Thoracic aorta (tissue), 2 donors: ENCODE results near the gene FAM229A. TPM values are rescaled to one million over a fixed set of nuclear protein-coding genes. Genes with fewer than 3 reads are reported as not detected.
"Not testable (repeated sequence)": the region's sequence is repeated elsewhere in the genome, so short reads cannot be mapped to it uniquely, and the experiment has no call there.

ENCODE experiments used
- ATAC-seq: fragments of 150-250 bp; one replicate; pipeline ENCODE4 v1.8.0; 2017; ENCODE audit warnings: low read depth; ENCODE audit not compliant: insufficient number of reproducible peaks, low FRiP score
- DNase-seq: peaks from one replicate; pipeline ENCODE4 v3.0.0-alpha.2; 2020; ENCODE audit warnings: low spot score
- H3K27ac ChIP-seq, 2 donors: fragments of 200-600 bp; sonication (generic); 1 replicate in 1 of 2; 2 replicates in 1 of 2; pipeline ENCODE4 v1.5.1; 2016; ENCODE audit warnings: mild to moderate bottlenecking in 2 of 2, moderate library complexity in 2 of 2
- H3K27me3 ChIP-seq: fragments of 200-600 bp; sonication (generic); replicated peaks from 2 replicates; pipeline ENCODE4 v1.6.0; 2016; ENCODE audit warnings: mild to moderate bottlenecking; ENCODE audit not compliant: insufficient read depth
- H3K36me3 ChIP-seq: fragments of 200-600 bp; sonication (generic); one replicate; pipeline ENCODE4 v1.5.1; 2016
- H3K4me1 ChIP-seq, 2 donors: fragments of 200-600 bp; sonication (generic); 1 replicate in 1 of 2; 2 replicates in 1 of 2; pipeline versions ENCODE4 v1.5.1 to v1.6.0; 2016; ENCODE audit warnings: low read depth in 2 of 2, mild to moderate bottlenecking in 1 of 2; ENCODE audit not compliant: control insufficient read depth in 1 of 2
- H3K4me3 ChIP-seq: fragments of 200-600 bp; sonication (generic); 2 replicates; pipeline ENCODE4 v1.5.1; 2016; ENCODE audit warnings: mild to moderate bottlenecking
- H3K9me3 ChIP-seq: fragments of 200-600 bp; sonication (generic); 2 replicates; pipeline ENCODE4 v1.5.1; 2016
- total RNA-seq, 2 donors: library from RNA; depleted of rRNA; stranded (reverse); fragments of >200 nt; gene quantifications; one replicate each; pipeline versions ENCODE4 v1.1.0 to v1.2.3, GENCODE V29; 2016
- TF ChIP-seq, protein P1 (sequence below): fragments of 200-600 bp; sonication (generic); IDR thresholded peaks from one replicate; pipeline ENCODE4 v1.5.1; 2019; ENCODE audit warnings: antibody characterized with exemption

Gene FAM229A
- total RNA-seq, 2 donors from 2014 or later = 11.8 to 12.0 TPM

DNA sequence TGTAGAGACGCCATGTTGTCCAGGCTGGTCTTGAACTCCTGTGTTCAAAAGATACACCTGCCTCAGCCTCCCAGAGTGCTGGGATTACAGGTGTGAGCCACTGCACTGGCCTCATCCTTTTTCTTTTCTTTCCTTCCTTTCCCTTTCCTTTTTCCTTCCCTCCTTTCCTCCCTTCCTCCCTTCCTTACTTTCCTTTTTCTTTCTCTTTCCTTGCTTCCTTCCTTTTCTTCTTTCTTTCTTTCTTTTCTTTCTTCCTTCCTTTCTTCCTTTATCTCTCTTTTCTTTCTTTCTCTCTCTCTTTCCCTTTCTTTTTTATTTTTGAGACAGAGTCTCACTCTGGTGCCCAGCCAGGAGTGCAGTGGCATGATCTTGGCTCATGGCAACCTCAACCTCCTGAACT lies 5.8 kb downstream of the FAM229A start:
- no peak for ATAC-seq
- H3K4me3 ChIP-seq = no peak overlapping the region

DNA sequence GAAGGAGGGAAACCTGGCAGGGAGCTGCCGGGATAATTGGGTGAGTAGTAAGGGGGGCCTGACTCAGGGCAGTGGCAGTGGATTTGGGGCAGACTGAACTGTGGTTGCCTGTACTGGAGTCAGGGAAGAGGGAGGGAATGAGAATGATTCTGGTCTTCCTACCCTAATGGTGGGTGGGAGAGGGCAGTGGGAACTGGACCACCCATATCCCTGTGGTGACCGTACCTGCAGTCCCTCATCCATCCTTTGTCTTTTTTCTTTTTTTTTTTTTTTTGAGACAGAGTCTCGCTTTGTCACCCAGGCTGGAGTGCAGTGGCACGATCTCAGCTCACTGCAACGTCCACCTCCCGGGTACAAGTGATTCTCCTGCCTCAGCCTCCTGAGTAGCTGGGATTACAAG lies 6.5 kb downstream of the FAM229A start:
- not testable (repeated sequence) for H3K9me3 ChIP-seq, DNase-seq, H3K36me3 ChIP-seq, H3K4me3 ChIP-seq, H3K27me3 ChIP-seq, ATAC-seq, H3K27ac ChIP-seq
- H3K4me1 ChIP-seq = peaks cover 13 to 28% of the 10 kb centered on the region in 2 donors

More for the DNA sequence above, 5.8 kb downstream of the FAM229A start:
- Histone ChIP-seq H3K36me3 (no peaks in the 10 kb centered on the region), H3K27me3 (no peaks in the 10 kb centered on the region), H3K27ac (no peak overlapping the region), H3K4me1 (peaks cover 13 to 24% of the 10 kb centered on the region in 2 donors), H3K9me3 (no peaks in the 10 kb centered on the region)
- no peak for DNase-seq
- TF ChIP-seq, protein P1, sequence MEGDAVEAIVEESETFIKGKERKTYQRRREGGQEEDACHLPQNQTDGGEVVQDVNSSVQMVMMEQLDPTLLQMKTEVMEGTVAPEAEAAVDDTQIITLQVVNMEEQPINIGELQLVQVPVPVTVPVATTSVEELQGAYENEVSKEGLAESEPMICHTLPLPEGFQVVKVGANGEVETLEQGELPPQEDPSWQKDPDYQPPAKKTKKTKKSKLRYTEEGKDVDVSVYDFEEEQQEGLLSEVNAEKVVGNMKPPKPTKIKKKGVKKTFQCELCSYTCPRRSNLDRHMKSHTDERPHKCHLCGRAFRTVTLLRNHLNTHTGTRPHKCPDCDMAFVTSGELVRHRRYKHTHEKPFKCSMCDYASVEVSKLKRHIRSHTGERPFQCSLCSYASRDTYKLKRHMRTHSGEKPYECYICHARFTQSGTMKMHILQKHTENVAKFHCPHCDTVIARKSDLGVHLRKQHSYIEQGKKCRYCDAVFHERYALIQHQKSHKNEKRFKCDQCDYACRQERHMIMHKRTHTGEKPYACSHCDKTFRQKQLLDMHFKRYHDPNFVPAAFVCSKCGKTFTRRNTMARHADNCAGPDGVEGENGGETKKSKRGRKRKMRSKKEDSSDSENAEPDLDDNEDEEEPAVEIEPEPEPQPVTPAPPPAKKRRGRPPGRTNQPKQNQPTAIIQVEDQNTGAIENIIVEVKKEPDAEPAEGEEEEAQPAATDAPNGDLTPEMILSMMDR = no peak

DNA sequence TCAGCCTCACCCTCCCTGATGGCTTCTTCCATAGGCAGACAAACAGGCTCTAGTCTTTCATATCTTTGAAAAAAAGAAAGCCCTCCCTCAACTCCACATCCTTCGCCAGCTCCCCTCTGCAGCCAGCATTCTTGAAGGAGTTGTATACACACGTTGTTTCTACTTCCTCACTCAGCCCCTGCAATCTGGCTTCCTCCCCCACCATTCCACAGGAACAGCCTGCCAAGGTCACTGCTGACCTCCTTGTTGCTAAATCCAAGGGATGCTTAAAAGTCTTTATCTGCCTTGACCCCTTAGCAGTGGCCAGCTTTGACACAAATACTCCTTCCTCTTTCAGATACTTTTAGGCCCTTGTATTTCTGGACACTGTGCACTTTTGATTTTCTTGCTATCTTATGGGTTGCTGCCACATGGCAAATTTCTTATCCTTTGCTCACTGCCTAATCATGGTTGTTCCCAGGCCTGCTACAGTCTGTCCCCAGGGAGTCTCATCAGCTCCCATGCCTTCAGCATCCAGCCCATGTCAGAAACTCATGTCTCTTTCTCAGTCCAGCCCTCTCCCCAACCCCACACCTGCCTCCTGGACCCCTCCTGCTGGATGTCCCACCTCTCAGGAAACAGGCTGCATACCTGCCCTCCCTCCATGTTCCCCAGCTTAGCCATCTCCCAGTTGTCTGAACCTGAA lies 8.3 kb downstream of the FAM229A start:
- TF ChIP-seq, protein P1 = no peak
- ATAC-seq (no peak), DNase-seq (no peak)
- H3K4me3 ChIP-seq = no peak overlapping the region
- peaks cover 13 to 29% of the 10 kb centered on the region in 2 donors for H3K4me1 ChIP-seq
- H3K9me3 ChIP-seq = no peaks in the 10 kb centered on the region
- H3K27ac ChIP-seq = peak overlapping the region in 1 of 2 donors; percentile 52
- no peaks in the 10 kb centered on the region for H3K27me3 ChIP-seq
- no peaks in the 10 kb centered on the region for H3K36me3 ChIP-seq

DNA sequence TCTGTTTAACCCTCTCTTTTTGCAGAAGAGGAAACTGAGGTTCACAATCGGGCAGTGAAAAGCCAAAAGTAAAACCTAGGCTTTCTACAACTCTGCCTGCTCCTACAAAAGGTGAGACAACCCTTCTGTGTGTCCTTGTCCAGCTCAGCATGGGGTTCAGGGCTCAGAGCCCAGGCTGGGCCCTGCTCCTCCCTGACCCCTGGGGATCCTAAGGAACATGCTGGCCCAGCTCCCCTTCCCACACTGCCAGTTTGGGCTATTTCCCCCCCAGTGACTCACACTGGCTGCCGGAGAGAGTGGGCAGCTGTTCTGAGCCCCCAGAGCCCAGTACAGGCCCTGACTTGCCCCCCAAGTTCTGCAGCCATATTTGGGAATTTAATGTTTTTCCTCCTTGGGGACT lies 8.9 kb downstream of the FAM229A start:
- ATAC-seq (no peak), DNase-seq (no peak)
- TF ChIP-seq, protein P1 = no peak
- Histone ChIP-seq H3K36me3 (no peaks in the 10 kb centered on the region), H3K4me1 (peaks cover 13 to 29% of the 10 kb centered on the region in 2 donors), H3K4me3 (no peak overlapping the region), H3K27me3 (no peaks in the 10 kb centered on the region), H3K27ac (peak overlapping the region; percentile 0 to 52), H3K9me3 (no peaks in the 10 kb centered on the region)

DNA sequence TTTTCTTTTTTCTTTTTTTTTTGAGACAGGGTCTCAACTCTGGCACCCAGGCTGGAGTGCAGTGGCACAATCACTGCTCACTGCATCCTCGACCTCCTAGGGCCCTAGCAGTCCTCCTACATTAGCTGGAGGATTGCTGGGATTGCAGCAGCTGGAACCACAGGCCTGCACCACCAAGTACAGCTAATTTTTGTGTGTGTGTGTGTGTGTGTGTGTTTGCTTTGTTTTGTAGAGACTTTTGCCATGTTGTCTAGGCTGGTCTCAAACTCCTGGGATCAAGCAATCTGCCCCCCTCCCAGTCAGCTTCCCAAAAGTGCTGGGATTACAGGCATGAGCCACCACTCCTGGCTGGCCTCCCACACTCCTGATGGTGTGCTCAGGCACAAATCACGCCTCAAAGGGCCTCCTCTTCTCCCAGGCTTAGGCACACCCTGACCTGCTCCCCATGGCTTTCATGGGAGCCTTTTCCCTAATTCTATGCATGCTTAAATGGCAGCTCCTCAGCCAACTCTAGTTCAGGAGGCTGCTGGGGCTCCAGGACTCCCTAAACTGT lies 9.4 kb downstream of the FAM229A start:
- no peak for ATAC-seq
- Histone ChIP-seq H3K9me3 (no peaks in the 10 kb centered on the region), H3K4me3 (peak overlapping the region; percentile 77), H3K27ac (peak overlapping the region; percentile 52 to 83), H3K27me3 (no peaks in the 10 kb centered on the region), H3K4me1 (peaks cover 13 to 29% of the 10 kb centered on the region in 2 donors), H3K36me3 (no peaks in the 10 kb centered on the region)
- no peak for DNase-seq
- TF ChIP-seq, protein P1 = no peak
